Measurements from ENCODE around the gene TMEM119.

GRCh38 chr12:108551535-108551934, 46.3 kb downstream of the TMEM119 start:
- TF ChIP-seq POLR2A (IDR thresholded peaks at IDR 0.05; ENCODE audit: control extremely low read depth in 1 of 2, low read depth in 2 of 2, low read length in 2 of 2) (no peak), SP4 (IDR thresholded peaks at IDR 0.05; ENCODE audit: low read length) (no peak), ATF3 (IDR thresholded peaks at IDR 0.05; ENCODE audit: insufficient read depth, low read depth, low read length) (no peak), SP1 (IDR thresholded peaks at IDR 0.05; ENCODE audit: low read depth, low read length) (no peak), JUND (IDR thresholded peaks at IDR 0.05; ENCODE audit: low read length) (no peak), EP300 (IDR thresholded peaks at IDR 0.05; ENCODE audit: borderline replicate concordance in 1 of 2, low read depth in 2 of 2, low read length in 2 of 2) (no peak), CTCF (IDR thresholded peaks at IDR 0.05; ENCODE audit: control extremely low read depth in 1 of 3, insufficient read depth in 1 of 3, low read depth in 1 of 3, low read length in 3 of 3) (no peak), YY1 (IDR thresholded peaks at IDR 0.05; ENCODE audit: low read depth, low read length) (no peak), ASH2L (IDR thresholded peaks at IDR 0.05; ENCODE audit: low read length) (no peak), GABPA (IDR thresholded peaks at IDR 0.05; ENCODE audit: borderline replicate concordance, insufficient read depth, low read length) (no peak), POLR2AphosphoS5 (IDR thresholded peaks at IDR 0.05; ENCODE audit: low read depth, low read length) (no peak), RNF2 (IDR thresholded peaks at IDR 0.05; ENCODE audit: borderline replicate concordance, low read depth, low read length, missing control alignments, poor library complexity, severe bottlenecking) (no peak), EZH2 (IDR thresholded peaks at IDR 0.05; ENCODE audit: low read depth, low read length, severe bottlenecking) (no peak)
